ENCODE results near the gene HTR1D.
"Not testable (repeated sequence)": the region's sequence is repeated elsewhere in the genome, so short reads cannot be mapped to it uniquely, and the experiment has no call there.

The HTR1D gene

DNA sequence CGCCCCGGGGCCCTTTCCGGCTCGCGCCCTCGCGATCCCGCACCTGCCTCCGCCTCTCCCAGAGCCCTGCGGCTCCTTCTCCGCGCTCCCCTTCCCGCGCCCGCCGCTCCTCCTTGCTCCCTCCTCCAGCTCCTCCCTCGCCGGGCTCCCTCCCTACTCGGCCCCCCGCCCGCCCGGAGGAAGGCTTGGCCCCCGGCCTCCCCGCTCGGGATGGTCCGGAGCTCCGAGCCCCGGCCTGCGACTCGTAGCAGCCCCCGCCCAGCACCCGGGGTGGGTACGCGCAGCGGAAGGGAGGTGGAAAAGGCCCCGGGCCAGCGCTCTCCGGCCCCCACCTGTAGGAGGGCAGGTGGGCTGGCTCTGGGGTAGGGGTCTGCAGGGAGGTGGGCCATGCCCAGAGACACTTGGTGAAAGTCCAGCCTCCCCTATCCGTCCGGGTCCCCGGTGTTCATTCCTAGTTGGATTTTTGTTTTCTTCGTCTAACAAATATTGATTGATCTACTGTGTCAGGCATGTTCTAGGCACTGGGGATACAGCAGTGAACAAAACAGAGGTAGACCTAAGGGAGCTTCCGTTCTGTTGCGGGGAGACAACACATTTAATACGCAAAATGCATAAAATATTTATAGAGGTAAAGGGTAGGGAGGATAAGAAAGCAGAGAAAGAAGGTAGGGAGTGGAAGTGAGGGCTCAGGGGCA, at the start of gene HTR1D:
TSS of gene HTR1D (minus strand) at position 82 of the 695 bp plus-strand sequence. CDS start 23,283 bp downstream, outside the sequence.
- DNase-seq (ENCODE audit: low read depth): no peak

DNA sequence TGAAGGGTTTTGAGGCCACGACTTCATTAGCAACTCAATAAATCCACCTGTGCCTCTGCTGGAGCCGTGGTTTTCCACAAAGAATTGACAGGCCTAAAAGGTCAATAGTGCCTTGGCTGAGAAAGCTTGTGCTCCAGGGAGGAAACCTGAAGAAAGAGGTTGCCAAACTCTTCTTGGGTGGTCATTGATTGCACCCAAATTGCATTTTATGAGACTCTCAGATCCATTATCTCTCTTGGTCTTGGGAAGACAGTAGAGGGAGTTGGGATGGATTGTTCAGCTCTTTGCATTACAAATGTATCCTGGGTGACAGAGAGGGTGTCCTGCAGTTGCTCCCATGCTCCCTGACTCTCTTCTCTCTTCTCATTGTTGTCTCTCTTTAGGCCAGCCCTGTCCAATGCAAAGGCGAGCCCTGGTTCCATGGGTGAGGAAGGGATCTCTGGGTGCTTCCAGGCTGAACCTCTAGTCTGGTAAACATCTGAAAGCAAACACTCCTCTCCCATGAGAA, 46.1 kb upstream of the HTR1D start:
- no peak for DNase-seq (ENCODE audit: low read depth)

- not testable (repeated sequence) for DNase-seq (ENCODE audit: low read depth)
These were observed 40.8 kb upstream of the HTR1D start for GRCh38 chr1:23258082-23258481.

GRCh38 chr1:23257371-23257770, 40.1 kb upstream of the HTR1D start:
- not testable (repeated sequence) for DNase-seq (ENCODE audit: low read depth)

DNA sequence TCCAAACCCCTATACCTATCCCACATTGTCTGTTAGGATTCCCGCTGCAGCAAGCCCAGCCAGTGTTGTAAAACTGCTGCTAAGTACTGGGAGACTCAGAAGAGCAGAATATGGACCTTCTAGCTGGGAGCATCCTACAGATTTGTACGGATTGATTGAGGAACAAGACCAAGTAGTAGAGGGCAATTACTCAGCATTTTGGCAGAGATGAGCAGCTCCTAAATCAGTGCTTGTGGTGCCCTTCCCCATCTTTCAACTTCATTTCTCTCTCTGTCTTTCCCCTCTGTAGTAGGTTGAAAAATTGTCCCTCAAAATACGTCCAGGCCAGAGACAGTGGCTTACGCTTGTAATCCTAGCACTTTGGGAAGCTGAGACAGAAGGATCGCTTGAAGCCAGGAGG, 37.3 kb upstream of the HTR1D start:
- no peak for DNase-seq (ENCODE audit: low read depth)

DNA sequence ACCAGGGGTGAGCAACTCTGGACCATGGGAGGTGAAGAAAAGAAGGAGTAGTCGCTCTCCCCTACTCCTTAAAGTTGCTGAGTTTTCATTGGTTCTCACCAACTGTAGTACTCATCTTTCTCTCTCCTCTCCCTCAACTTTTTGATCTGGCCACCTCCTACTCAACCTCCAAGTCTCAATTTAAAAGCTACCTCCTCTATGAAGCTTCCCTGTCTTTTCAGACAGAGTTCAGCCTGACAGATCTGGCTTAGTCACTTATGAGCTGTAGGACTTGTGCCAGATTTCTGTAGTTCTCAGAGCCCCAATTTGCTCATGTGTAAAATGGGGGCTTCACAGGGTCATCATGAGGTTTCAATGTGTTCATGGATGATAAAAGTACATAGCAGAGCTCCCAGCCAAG, 34.5 kb upstream of the HTR1D start:
- no peak for DNase-seq (ENCODE audit: low read depth)

DNA sequence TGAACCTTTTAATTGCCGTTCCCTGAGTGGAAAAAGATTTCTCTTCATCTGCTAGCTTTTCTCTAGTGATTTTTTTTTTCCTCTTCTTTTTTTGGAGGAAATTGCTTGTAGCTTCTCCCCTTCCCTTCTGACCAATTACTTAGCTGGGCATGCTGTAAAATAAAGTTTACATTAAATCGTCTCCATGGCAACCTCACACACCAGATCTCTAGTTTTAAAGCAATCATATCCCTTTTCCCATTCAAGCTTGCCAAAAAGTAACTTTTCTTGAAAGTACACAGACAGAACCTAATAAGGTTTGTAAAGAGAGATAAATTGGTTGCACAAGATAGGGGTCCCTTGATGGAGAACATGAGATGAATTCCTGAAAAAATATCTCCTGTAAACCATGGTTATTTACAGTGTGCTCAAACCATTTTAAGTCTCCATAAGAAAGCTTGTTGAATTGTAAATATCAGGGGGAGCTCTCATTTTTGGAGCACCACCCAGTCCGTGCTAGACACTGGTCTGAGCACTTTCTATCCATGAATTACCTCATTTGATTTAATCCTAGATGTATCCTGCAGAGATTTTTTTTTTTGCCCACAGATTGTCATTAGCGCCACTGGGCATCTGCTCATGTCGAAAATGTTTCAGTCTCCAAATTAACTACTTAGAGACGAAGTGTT, 32.6 kb upstream of the HTR1D start:
- no peak for DNase-seq (ENCODE audit: low read depth)

GRCh38 chr1:23247276-23247675, 30.0 kb upstream of the HTR1D start:
- DNase-seq (ENCODE audit: low read depth): no peak

DNA sequence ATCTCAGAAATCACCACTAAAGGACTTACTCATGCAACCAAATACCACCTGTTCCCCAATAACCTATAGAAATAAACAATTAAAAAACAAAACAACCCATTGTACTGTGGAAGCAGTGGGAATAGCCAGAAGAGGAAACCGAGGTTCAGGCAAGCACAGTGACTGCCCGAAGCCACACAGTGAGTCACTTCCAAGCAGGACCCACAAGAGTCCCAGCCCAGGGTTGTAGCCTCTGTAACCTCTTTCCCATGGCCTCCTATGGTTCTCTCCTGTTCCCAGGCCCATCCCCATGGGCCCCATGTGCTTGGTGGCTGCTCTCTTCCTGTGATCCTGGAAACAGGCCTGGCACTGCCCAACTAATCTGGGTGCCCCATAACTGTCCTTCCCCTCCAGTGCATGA, 29.0 kb upstream of the HTR1D start:
- no peak for DNase-seq (ENCODE audit: low read depth)

- no peak for DNase-seq (ENCODE audit: low read depth)
These were observed 27.0 kb upstream of the HTR1D start for GRCh38 chr1:23244256-23244761.

DNA sequence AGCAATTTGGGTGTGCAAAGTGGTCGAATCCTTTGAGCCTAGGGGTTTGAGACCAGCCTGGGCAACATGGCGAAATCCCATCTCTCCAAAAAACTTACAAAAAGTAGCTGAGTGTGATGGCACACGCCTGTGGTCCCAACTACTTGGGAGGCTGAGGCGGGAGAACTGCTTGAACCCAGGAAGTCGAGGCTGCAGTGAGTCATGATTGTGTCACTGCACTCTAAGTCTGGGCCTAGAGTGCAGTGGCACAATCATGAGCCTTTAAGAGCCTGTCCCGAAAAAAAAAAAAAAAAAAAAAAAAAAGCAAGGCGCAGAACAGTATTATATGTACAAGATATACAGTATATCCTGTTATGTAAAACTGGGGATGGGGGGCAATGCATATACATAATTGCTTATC, 25.1 kb upstream of the HTR1D start:
- no peak for DNase-seq (ENCODE audit: low read depth)

GRCh38 chr1:23239638-23240295, 22.5 kb upstream of the HTR1D start:
- no peak for DNase-seq (ENCODE audit: low read depth)

DNA sequence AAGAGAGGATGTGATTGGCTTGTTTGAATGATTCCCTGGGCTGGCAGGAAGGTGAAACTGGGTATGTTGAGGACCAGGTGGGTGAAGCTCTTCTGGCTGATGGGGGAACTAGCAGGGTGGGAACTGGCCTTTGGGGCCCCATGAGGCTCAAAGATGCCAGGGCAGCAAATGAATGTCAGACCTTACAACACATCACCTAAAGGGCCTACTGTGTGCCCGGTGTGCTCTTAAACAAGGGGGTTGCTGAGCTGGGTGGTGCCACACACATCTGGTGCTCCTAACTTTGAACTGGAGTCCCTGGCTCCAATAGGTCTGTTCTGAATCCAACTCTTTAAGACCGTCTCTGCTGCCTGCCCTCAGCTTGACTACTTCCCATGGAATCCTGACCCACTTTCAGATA, 21.3 kb upstream of the HTR1D start:
- DNase-seq (ENCODE audit: low read depth): no peak

GRCh38 chr1:23237508-23237907, 20.2 kb upstream of the HTR1D start:
- no peak for DNase-seq (ENCODE audit: low read depth)

DNA sequence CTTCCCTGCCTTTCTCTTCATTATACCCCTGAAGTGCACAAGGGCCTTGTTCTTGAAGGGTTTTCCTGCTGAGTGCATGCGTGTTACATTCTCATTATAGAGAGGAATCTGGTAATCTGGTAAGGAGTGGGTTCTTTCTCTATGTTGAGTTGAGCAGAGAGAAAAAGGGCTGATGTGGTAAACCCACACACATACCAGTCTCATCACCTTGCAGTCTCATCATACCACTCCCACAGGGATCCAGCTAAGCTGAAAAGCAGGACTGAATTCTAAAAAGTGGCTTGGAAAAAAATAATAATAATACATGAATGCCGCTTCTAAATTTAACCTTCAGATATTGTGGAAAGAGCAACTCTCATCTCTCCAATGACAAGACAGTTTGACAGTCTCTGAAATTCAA, 10.5 kb upstream of the HTR1D start:
- no peak for DNase-seq (ENCODE audit: low read depth)

GRCh38 chr1:23224739-23225648, 7.7 kb upstream of the HTR1D start:
- no peak for DNase-seq (ENCODE audit: low read depth)

- DNase-seq (ENCODE audit: low read depth): not testable (repeated sequence)
These were observed 6.7 kb upstream of the HTR1D start for GRCh38 chr1:23223963-23224362.

DNA sequence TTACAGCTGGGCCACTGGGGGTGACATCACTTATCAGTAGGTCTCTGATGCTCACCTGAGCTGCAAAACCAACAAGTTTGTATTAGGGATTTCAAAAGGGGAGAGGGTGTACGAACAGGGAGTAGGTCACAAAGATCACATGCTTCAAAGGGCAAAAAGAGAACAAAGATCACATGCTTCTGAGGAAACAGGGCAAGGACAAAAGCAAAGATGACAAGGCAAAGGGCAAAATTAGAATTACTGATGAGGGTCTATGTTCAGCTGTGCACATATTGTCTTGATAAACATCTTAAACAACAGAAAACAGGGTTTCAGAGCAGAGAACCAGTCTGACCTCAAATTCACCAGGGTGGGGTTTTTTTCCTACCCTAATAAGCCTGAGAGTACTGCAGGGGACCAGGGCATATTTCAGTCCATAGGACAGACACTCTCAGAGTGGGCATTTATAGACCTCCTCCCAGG, 6.2 kb upstream of the HTR1D start:
- not testable (repeated sequence) for DNase-seq (ENCODE audit: low read depth)

DNA sequence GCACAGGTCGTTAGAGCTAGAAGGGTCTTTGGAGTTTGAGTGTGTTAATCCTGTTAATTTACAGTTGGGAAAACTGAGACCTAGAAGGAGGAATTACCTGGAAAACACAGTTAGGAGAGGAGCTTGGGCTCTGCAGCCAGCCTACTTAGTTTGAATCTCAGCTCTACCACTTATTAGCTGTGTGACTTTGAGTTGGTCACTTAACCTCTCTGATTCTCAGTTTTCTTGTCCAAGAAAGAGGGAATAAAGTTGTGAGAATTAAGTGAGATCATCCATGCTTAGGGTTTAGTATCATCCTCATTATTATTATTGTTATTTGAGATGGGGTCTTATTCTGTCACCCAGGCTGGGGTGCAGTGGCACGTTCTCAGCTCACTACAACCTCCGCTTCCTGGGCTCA, 5.4 kb upstream of the HTR1D start:
- no peak for DNase-seq (ENCODE audit: low read depth)

GRCh38 chr1:23222331-23222730, 5.0 kb upstream of the HTR1D start:
- DNase-seq (ENCODE audit: low read depth): no peak

GRCh38 chr1:23221107-23221506, 3.8 kb upstream of the HTR1D start:
- DNase-seq (ENCODE audit: low read depth): no peak

All from fibroblast of the conjunctiva (primary cell).